H9 (cell line): ENCODE data around the gene B3GNT2. TPM values are rescaled to one million over a fixed set of nuclear protein-coding genes. Genes with fewer than 3 reads are reported as not detected.

Experiments used
- DNase-seq: peaks from one replicate; pipeline ENCODE4 v3.0.0-alpha.2; 2017
- H2AFZ ChIP-seq: one replicate; pipeline ENCODE4 v1.6.1; 2013; ENCODE audit warnings: mild to moderate bottlenecking, low read length, control low read depth, moderate library complexity
- H2AK5ac ChIP-seq: 2 replicates; pipeline ENCODE4 v1.6.1; 2013; ENCODE audit warnings: low read length, control low read depth, mixed read lengths; ENCODE audit not compliant: insufficient read length
- H2BK120ac ChIP-seq: one replicate; pipeline ENCODE4 v1.6.1; 2013; ENCODE audit warnings: low read depth, mild to moderate bottlenecking, low read length, control low read depth, inconsistent platforms; ENCODE audit not compliant: poor library complexity, severe bottlenecking
- H2BK12ac ChIP-seq: 2 replicates; pipeline ENCODE4 v1.6.1; 2013; ENCODE audit warnings: low read length, control low read depth, mixed read lengths, low read depth; ENCODE audit not compliant: insufficient read length
- H2BK15ac ChIP-seq: 2 replicates; pipeline ENCODE4 v1.6.1; 2013; ENCODE audit warnings: low read depth, low read length, control low read depth
- H2BK20ac ChIP-seq: one replicate; pipeline ENCODE4 v1.6.1; 2013; ENCODE audit warnings: low read depth, mild to moderate bottlenecking, low read length, control low read depth, inconsistent platforms; ENCODE audit not compliant: poor library complexity, severe bottlenecking
- H2BK5ac ChIP-seq: 2 replicates; pipeline ENCODE4 v1.6.1; 2013; ENCODE audit warnings: low read length, control low read depth, mixed read lengths; ENCODE audit not compliant: insufficient read length
- H3K14ac ChIP-seq: 2 replicates; pipeline ENCODE4 v1.6.1; 2013; ENCODE audit warnings: low read length, control low read depth; ENCODE audit not compliant: insufficient read depth
- H3K18ac ChIP-seq: 2 replicates; pipeline ENCODE4 v1.6.1; 2013; ENCODE audit warnings: low read depth, mild to moderate bottlenecking, mixed read lengths, low read length, control low read depth; ENCODE audit not compliant: insufficient read length
- H3K23ac ChIP-seq: 2 replicates; pipeline ENCODE4 v1.6.1; 2013; ENCODE audit warnings: low read length, control low read depth, mixed read lengths, low read depth; ENCODE audit not compliant: insufficient read length
- H3K23me2 ChIP-seq: 2 replicates; pipeline ENCODE4 v1.6.1; 2013; ENCODE audit warnings: low read depth, mild to moderate bottlenecking, mixed read lengths, low read length, control low read depth; ENCODE audit not compliant: insufficient read length, poor library complexity, severe bottlenecking
- H3K27ac ChIP-seq: 2 replicates; pipeline ENCODE4 v1.5.1; 2013; ENCODE audit warnings: low read length, control low read depth, mixed read lengths, low read depth; ENCODE audit not compliant: insufficient read length
- H3K27me3 ChIP-seq: 2 replicates; pipeline ENCODE4 v1.6.1; 2013; ENCODE audit warnings: low read length, control low read depth, inconsistent platforms; ENCODE audit not compliant: insufficient read depth
- H3K4ac ChIP-seq: 2 replicates; pipeline ENCODE4 v1.6.1; 2013; ENCODE audit warnings: low read depth, mild to moderate bottlenecking, control low read depth, inconsistent platforms, low read length, moderate library complexity
- H3K4me1 ChIP-seq: 2 replicates; pipeline ENCODE4 v1.6.1; 2013; ENCODE audit warnings: low read length, control low read depth, inconsistent platforms; ENCODE audit not compliant: insufficient read depth
- H3K4me2 ChIP-seq: 2 replicates; pipeline ENCODE4 v1.6.1; 2013; ENCODE audit warnings: low read length, control low read depth, mixed read lengths; ENCODE audit not compliant: insufficient read length, insufficient read depth
- H3K56ac ChIP-seq: 2 replicates; pipeline ENCODE4 v1.6.1; 2013; ENCODE audit warnings: low read depth, mild to moderate bottlenecking, mixed read lengths, low read length, control low read depth; ENCODE audit not compliant: insufficient read length
- H3K79me1 ChIP-seq: 2 replicates; pipeline ENCODE4 v1.6.1; 2013; ENCODE audit warnings: low read depth, mild to moderate bottlenecking, moderate library complexity, low read length, control low read depth, inconsistent platforms; ENCODE audit not compliant: insufficient read depth, poor library complexity, severe bottlenecking
- H3K79me2 ChIP-seq: 2 replicates; pipeline ENCODE4 v1.6.1; 2013; ENCODE audit warnings: low read length, control low read depth, inconsistent platforms; ENCODE audit not compliant: insufficient read depth
- H3K9ac ChIP-seq: 2 replicates; pipeline ENCODE4 v1.6.1; 2013; ENCODE audit warnings: low read length, control low read depth, mixed read lengths; ENCODE audit not compliant: insufficient read length; ENCODE audit errors: extremely low read depth
- H3K9me3 ChIP-seq: one replicate; pipeline ENCODE4 v1.6.1; 2013; ENCODE audit warnings: low read depth, low read length, inconsistent platforms; ENCODE audit not compliant: control insufficient read depth
- H3T11ph ChIP-seq: one replicate; pipeline ENCODE4 v1.6.1; 2013; ENCODE audit warnings: mild to moderate bottlenecking, low read length, control low read depth, inconsistent platforms
- H4K20me1 ChIP-seq: one replicate; pipeline ENCODE4 v1.6.1; 2013; ENCODE audit not compliant: control insufficient read depth, insufficient read length, insufficient read depth
- H4K5ac ChIP-seq: 2 replicates; pipeline ENCODE4 v1.6.1; 2013; ENCODE audit warnings: low read depth, mild to moderate bottlenecking, mixed read lengths, low read length, control low read depth; ENCODE audit not compliant: insufficient read length
- H4K8ac ChIP-seq: replicated peaks from 2 replicates; pipeline ENCODE4 v1.6.1; 2013; ENCODE audit warnings: low read length, control low read depth, mixed read lengths, low read depth; ENCODE audit not compliant: insufficient read length
- H4K91ac ChIP-seq: 2 replicates; pipeline ENCODE4 v1.6.1; 2013; ENCODE audit warnings: low read depth, mild to moderate bottlenecking, moderate library complexity, mixed read lengths, low read length, control low read depth; ENCODE audit not compliant: insufficient read length
- H3K27ac Mint-ChIP-seq, 3 experiments: 2 replicates in 2 of 3; 3 replicates in 1 of 3; pipeline ENCODE4 v1.8.0; 2020 to 2021; ENCODE audit warnings: mixed read lengths in 3 of 3, mild to moderate bottlenecking in 1 of 3, moderate library complexity in 1 of 3
- H3K27me3 Mint-ChIP-seq: 2 replicates; pipeline ENCODE4 v1.8.0; 2021; ENCODE audit warnings: low read depth, mild to moderate bottlenecking, moderate library complexity, mixed read lengths
- H3K36me3 Mint-ChIP-seq, 3 experiments: 2 replicates in 2 of 3; 3 replicates in 1 of 3; pipeline ENCODE4 v1.8.0; 2020 to 2021; ENCODE audit warnings: low read depth in 3 of 3, mixed read lengths in 3 of 3; ENCODE audit not compliant: insufficient read depth in 1 of 3
- H3K4me1 Mint-ChIP-seq, 2 experiments: 2 replicates each; pipeline ENCODE4 v1.8.0; 2020; ENCODE audit warnings: mixed read lengths in 2 of 2
- H3K4me3 Mint-ChIP-seq, 2 experiments: 2 replicates in 1 of 2; 3 replicates in 1 of 2; pipeline ENCODE4 v1.8.0; 2020 to 2021; ENCODE audit warnings: mild to moderate bottlenecking in 2 of 2, mixed read lengths in 2 of 2, moderate library complexity in 1 of 2
- H3K9me3 Mint-ChIP-seq, 2 experiments: 2 replicates in 1 of 2; 3 replicates in 1 of 2; pipeline ENCODE4 v1.8.0; 2020; ENCODE audit warnings: mild to moderate bottlenecking in 2 of 2, mixed read lengths in 2 of 2, moderate library complexity in 1 of 2
- WGBS: extraction: QIAGEN DNeasy Blood & Tissue Kit; methylation state at CpG from one replicate; pipeline ENCODE4 v1.1.7; 2013; ENCODE audit warnings: missing lambda C conversion rate, low lambda C conversion rate, mixed read lengths; ENCODE audit not compliant: insufficient read length; ENCODE audit errors: extremely low coverage; 5-methylcytosine and 5-hydroxymethylcytosine counted together
- total RNA-seq: library from RNA; stranded (reverse); gene quantifications from 2 replicates; pipeline ENCODE4 v1.2.1, GENCODE V29; 2021
- TF ChIP-seq, protein P1 (sequence below): fragments of 200-600 bp; sonication (generic); conservative IDR thresholded peaks from 3 replicates; pipeline ENCODE4 v1.8.0; 2021; ENCODE audit warnings: antibody characterized with exemption, mild to moderate bottlenecking

B3GNT2 gene
- total RNA-seq, 1 experiment from 2014 or later, result 55.3 TPM

DNA sequence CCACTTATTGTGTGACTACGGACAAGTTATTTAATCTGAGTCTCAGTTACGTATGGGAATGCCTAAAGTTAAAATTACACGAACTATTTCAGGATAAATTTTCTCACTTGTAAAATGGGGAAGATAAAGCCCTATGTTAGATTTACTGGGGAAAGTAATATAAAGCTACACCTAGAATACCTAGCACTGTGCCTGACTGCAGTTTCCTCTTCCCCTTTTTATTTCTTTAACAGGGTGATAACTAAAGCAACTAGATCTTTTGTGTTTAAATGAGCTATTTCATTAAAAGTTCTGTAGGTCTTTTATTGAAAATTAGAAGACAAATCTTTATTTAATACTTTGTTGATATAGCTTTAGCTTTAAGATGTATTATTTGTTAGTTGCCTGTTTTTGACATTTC, 5.0 kb downstream of the B3GNT2 start:
- H4K5ac ChIP-seq, result no peak overlapping the region
- no peak overlapping the region for H2AFZ ChIP-seq
- no peak overlapping the region for H3K27ac ChIP-seq
- no peak overlapping the region for H2BK15ac ChIP-seq
- no peak overlapping the region for H4K91ac ChIP-seq
- no peak overlapping the region for H3K4ac ChIP-seq
- no peaks in the 10 kb centered on the region for H3K9me3 ChIP-seq
- H3K4me1 Mint-ChIP-seq, result peaks cover 71 to 73% of the 10 kb centered on the region in 2 experiments
- H3K36me3 Mint-ChIP-seq, result peaks cover 0 to 3% (median 0%) of the 10 kb centered on the region in 3 experiments; a peak in 3 of 7 replicates
- no peak overlapping the region for H3T11ph ChIP-seq
- H4K8ac ChIP-seq, result no peak overlapping the region
- H3K18ac ChIP-seq, result no peak overlapping the region
- H4K20me1 ChIP-seq, result no peaks in the 10 kb centered on the region
- no peak overlapping the region for H2BK12ac ChIP-seq
- H2BK120ac ChIP-seq, result no peak overlapping the region
- H3K27me3 ChIP-seq, result no peaks in the 10 kb centered on the region
- no peak overlapping the region for H3K4me3 Mint-ChIP-seq
- H3K9ac ChIP-seq, result no peak overlapping the region
- H2BK20ac ChIP-seq, result no peak overlapping the region
- no peak overlapping the region for H2BK5ac ChIP-seq
- H3K27me3 Mint-ChIP-seq, result no peaks in the 10 kb centered on the region
- WGBS, result no CpG with 5 or more reads among the region's 3 CpGs
- peaks cover 69% of the 10 kb centered on the region for H3K79me2 ChIP-seq
- no peaks in the 10 kb centered on the region for H3K79me1 ChIP-seq
- no peak overlapping the region for H3K23ac ChIP-seq
- peaks cover 9% of the 10 kb centered on the region; the same call in 1 of the 2 replicates for H3K4me1 ChIP-seq
- H3K56ac ChIP-seq, result no peak overlapping the region
- H3K4me2 ChIP-seq, result no peak overlapping the region
- no peaks in the 10 kb centered on the region for H3K9me3 Mint-ChIP-seq
- DNase-seq, result no peak
- H3K23me2 ChIP-seq, result peaks cover 9% of the 10 kb centered on the region
- TF ChIP-seq, protein P1, sequence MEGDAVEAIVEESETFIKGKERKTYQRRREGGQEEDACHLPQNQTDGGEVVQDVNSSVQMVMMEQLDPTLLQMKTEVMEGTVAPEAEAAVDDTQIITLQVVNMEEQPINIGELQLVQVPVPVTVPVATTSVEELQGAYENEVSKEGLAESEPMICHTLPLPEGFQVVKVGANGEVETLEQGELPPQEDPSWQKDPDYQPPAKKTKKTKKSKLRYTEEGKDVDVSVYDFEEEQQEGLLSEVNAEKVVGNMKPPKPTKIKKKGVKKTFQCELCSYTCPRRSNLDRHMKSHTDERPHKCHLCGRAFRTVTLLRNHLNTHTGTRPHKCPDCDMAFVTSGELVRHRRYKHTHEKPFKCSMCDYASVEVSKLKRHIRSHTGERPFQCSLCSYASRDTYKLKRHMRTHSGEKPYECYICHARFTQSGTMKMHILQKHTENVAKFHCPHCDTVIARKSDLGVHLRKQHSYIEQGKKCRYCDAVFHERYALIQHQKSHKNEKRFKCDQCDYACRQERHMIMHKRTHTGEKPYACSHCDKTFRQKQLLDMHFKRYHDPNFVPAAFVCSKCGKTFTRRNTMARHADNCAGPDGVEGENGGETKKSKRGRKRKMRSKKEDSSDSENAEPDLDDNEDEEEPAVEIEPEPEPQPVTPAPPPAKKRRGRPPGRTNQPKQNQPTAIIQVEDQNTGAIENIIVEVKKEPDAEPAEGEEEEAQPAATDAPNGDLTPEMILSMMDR, result no peak
- H2AK5ac ChIP-seq, result no peak overlapping the region
- H3K14ac ChIP-seq, result no peak overlapping the region
- H3K27ac Mint-ChIP-seq, result no peak overlapping the region
